CD4-positive, alpha-beta T cell treated with Interleukin-15 for 1 hour (primary cell): ENCODE data around the gene KCNJ10.
"Not testable (repeated sequence)": the region's sequence is repeated elsewhere in the genome, so short reads cannot be mapped to it uniquely, and the experiment has no call there.

Source experiments
- DNase-seq: peaks from one replicate; pipeline ENCODE4 v3.0.0-alpha.2; 2020

The KCNJ10 gene

DNA sequence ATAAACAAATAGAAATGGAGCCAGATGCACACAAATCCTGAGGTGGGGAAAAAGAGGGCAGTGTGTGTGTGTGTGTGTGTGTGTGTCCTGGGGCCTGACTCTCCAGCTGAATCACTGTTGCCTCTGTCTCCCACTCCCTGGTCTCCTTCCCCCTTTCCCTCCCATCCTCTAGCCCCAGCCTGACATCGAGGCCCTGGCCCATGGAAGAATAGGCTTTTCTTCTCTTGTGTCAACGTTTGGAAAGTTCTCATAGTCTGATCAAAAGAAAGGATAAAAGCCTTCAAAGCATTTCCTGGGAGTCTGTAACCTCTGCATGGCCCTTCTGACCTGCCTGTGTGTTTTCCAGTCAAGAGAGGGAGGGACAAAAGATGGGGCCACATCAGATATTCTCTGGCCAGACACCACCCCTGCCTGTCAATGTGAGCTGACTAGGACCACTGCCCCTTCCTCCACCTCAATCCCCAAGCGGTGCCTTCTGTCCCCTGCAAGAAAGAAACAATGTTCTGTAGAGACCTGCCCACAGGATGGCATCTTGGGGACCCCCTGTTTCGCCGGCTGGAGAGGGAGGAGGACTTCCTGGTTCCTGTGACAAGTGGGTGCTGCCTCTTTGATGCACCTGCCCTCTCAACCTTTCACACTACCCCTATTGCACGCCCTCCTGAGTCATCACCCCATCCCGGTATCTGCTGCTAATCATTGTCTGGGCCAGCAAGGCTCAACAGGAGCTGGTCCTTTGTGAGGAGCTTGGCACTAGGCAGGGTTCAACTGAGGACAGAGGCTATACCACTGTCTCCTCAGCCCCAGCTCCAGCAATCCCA lies 16.2 kb downstream of the KCNJ10 start:
- DNase-seq, result no peak

- DNase-seq, result no peak
Measured at GRCh38 chr1:160052936-160053335, 17.0 kb downstream of the KCNJ10 start.

- DNase-seq, result no peak
Measured at GRCh38 chr1:160050619-160051018, 19.3 kb downstream of the KCNJ10 start.

DNA sequence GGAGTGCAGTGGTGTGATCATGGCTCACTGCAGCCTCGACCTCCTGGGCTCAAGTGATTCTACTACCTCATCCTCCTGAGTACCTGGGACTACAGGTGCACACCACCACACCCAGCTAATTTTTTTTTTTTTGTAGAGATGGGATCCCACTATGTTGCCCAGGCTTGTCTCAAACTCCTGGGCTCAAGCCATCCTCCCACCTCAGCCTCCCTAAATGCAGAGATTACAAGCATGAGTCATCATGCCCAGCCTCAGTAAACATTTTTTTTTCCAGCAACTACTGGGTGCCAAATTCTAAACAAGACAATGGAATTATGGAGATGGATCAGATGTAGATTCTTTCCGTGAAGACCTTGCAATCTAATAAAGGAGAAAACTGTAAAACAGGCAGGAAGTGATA lies 19.8 kb downstream of the KCNJ10 start:
- not testable (repeated sequence) for DNase-seq

DNA sequence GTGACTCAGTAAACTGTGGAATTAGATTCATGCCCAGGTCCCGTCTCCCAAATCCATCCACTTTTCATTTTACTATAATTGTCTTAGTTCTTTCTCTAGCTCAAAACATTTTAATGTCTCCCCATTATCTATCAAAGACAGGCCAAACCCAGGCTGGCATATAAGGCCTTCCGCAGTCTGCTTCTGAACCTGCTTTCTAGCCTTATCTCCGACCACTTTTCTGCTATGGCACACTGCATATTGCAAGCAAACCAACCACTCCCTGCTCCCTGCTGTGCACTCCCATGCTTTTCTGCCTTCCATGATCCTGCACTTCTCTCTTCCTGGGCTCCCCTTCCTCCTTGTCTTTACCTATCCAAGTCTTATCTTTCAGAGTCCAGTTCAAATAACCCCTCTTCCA lies 20.9 kb downstream of the KCNJ10 start:
- no peak for DNase-seq

DNA sequence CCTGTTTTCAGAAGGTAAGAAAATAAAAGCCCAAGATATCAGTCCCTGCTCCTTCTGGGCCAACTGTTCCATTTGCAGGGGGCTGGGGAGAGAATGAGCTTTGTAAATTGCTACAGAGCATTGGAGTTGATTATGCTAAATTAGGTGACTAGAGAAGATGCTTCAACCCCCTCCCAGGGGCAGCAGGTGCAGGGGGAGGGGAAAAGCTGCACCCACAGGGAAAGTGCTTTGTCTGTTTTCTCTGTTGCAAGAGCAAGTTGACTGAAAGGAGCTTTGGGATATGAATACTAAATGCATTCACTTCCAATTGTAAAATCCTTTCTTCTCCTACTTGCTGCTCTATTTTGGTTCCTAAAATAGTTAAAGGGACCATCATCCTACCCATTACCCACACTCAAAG lies 21.6 kb downstream of the KCNJ10 start:
- DNase-seq, result no peak

DNA sequence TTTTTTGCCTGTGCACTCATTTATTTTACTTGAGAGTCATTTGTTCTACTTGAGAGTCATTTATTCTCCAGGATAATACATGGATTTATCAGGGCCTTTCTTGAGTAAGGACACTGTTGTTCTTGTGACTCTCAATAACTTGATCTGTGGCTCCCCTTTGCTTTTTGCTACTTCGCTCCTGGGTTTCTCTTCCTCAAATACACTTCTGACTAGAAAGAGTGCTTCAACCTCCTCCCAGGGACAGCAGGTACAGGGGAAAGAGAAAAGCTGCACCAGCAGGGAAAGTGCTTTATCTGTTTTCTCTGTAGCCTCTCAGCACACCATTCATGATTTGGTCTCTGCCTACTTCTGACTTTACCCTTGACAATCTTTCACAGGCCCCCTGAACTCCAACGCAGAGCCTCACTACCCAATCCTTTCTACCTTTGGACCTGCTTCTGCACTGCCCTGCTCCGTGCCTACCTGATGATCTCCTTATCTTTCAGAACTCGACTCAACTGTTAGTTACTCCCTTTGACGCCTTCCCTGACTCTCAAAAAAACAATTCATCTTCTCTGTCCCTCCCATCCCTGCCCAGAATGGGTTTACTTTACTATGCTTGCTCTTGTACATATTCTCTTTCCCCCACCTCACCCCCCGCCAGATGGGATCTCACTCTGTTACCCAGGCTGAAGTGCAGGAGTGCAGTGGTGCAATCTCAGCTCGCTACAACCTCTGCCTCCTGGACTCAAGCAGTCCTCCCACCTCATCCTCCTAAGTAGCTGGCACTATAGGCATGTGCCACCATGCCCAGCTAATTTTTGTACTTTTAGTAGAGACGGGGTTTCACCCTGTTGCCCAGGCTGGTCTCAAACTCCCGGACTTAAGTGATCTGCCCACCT lies 22.6 kb downstream of the KCNJ10 start:
- no peak for DNase-seq

DNA sequence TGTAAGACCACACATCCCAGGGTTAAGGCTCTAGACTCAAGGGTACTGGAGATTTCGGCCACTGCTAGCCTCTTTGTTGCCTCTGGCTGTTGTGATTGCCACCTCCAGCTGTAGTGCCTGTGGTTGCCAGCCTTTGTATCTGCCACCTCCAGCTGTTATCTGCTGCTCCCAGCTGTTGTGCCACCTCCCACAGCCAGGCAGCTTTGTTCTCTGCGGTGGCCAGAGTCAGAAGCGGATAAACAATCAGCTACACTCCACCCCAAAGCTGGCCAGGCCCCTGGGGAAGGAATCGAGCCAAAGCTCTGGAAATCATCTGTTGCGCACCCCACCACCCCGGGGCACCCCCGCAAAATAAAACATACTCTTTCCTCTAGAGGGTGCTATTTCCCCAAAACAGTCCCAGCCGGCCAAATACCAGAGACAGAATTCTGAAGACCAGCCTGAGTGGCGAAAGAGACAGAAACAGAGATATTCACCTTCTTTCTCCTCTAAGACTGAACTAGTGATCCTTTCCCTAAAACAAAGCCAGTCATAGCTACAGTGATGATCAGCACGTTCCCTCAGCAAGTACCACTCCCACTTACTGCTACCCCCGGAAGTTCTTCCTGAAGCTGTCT lies 23.4 kb downstream of the KCNJ10 start:
- DNase-seq, result peak; percentile 27

DNA sequence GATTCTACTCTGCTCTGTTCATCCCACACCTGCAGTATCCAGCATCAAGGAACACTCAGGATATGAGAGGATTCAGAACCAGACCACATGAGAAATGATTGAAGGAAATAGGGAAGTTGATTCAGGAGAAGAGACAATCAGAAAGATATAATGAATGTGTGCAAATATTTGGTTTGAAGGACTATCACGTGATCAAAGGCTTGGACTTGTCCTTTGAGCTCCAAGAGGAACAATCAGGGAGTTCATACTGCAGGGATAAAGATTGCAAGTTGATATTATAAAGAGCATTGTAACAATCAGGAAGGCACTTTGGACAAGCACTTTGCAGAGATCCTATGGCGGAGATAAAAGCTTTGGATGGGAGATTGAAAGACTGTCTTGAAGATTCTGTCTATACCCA lies 24.3 kb downstream of the KCNJ10 start:
- DNase-seq, result no peak

DNA sequence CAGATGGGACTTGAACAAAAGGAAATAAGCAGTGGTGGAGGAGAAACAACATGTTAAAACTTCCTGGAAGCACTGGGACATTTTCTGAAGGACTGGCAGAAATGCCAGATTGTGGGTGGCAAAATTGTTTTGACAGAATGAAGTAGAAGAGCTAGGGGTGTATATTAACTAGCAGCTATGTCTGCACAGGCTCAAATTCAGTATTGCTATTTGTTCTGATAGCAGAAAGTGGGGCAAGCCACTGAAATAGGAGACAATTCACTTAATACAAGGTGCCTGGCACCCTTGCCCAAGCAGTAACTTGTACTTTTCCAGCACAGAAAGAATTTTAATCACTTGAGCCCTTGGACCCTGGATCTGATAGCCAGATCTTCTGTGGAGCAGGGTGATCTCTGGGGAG lies 26.4 kb downstream of the KCNJ10 start:
- no peak for DNase-seq

DNA sequence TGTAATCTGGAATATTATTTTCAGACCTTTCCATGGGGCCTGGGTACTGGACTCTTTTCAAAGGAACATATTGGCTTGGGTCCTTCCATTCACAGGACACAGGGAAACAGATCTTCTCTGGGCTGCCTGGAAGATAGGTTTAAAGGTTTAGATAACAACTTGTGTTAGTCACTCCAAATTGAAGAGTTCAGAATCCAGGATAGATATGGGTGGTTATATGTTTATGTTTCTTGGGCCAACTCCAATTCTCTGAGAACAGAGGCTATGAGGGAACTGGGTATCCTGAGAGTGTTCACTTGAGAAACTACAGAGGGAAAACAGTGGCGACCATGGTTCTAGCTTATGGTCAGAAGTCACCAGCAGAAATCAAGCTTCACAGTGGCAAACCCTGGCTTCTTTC lies 29.5 kb downstream of the KCNJ10 start:
- DNase-seq, result no peak

DNA sequence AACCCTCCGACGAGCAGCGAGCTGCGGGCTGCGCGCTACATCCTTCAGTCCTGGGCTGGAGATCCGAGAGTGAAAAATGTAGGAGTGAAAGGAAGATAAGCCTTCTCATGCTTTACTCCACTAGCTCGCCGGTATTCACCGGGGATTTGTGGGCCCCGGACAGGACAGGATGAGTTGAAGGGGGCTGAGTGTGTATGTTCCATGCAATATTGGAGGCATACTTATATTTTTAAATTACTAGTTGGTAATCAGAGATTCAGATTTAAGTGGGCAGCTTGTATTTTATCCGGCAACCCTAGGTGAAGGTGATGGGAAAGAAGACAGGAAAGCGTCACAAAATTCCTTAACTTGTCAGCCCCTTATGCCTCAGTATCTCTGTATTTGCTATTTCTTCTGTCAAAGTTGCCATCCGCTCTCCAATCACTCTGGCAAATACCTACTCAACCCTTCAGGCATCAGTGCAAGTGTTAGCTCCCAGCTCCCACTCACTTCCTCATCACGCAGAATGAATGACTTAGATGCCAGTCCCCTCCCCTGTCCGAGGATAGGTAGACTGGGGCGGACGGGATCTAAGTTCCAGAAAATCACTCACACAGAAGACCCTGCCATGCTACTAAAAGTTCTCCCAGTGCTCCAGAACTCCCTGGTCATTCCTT lies 37.7 kb downstream of the KCNJ10 start:
- no peak for DNase-seq

- peak; percentile 93 for DNase-seq
Measured at GRCh38 chr1:160031365-160032164, 38.4 kb downstream of the KCNJ10 start, which contains the start of gene PIGM. Gene PIGM (minus strand): TSS chr1:160031990. CDS start chr1:160031739, 251 bp downstream.

DNA sequence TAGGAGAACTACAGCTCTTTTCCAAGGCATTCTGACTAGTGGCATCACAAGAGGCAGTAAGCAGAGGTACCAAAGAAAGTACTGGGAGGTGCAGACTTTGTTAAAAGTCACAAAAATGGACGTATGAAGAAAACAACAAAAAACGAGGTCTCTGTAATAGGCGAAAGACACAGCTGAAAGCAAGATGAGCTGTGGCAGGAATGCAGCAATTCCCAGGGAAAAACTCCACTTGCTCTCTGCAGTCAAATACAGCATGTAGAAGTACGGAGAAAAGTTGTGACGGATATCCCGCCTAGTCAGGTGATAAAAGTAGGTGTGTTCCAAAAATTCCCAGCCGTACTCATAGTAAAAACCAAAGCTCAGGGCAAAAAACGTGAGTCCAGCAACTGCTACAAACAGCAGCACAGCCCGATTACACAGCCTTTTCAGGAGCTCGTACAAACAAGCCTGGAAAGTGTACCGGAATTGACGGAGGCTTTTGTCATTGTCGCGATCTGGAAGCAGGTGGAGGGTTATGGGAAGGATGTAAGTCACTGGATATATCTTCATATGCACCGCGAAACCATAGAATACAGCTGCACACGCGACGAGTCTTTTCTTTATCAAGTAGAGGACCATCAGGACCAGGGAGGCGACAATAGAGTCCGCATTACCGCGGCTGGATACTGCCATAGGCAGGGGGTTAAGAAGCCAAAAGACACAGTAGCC lies 39.1 kb downstream of the KCNJ10 start:
- DNase-seq, result no peak

DNA sequence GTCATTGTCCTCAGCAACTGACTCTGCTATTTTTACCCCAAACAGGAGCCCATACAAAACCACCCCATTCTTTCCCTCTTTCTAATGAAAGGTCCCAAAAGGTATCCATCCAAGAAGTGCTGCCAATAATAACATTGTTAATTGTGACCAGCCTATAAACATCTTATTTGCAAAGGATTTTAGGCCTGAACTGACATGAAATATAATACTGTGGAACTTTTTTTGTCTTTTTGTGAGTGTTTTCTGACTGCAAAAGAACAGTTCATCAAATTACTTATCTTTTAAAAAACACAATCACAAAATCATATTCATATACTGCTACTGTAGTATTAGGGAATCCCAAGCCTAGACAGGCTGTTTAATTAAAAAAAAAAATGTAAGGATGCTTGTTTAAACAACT lies 41.5 kb downstream of the KCNJ10 start:
- no peak for DNase-seq

- DNase-seq, result no peak
Measured at GRCh38 chr1:160025314-160025713, 44.6 kb downstream of the KCNJ10 start.

- no peak for DNase-seq
Measured at GRCh38 chr1:160024195-160024905, 45.6 kb downstream of the KCNJ10 start.

DNA sequence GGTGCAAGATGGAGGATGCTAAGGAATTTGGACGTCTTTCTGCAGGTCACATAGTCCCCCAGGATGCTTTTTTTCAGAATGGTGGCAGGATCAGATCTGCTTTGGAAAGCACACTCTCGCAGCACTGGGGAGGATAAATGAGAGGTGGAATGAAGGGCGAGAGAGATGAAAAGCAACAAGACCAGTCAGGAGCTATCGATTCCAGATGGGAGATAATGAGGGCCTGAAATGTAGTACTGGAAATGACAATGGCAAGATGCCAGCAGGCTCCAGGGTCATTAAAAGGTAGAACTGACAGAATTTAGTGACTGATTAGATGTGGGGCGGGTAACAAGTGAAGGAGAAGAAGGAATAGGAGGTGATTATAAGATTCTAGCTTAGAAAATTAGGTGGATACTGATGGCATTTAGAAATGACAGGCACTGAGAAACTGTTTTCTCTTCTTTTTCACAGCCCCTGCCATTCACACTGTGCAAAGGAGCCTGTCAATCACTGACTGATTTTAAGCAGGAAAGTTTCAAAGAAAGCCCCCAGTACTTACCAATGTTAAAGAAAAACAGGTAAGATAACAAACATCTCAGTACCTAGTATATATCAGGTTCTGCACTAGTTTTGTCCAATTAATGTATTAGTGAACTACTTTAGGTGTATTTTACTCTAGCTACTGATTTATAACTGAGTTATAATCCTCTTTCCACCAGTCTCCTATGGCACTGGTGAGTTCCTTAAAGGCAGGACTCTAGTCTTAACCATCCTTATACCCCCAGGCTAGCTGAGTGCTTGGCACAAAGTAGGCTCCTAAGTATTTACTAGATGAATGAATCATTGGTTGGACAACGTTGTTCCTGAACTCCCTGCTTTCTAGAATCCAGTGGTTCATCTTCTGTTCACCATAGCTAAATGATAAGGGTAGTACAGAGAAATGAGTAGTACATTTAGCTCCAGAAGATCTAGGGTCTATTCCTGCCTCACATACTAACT lies 47.3 kb downstream of the KCNJ10 start:
- DNase-seq, result no peak

- no peak for DNase-seq
Measured at GRCh38 chr1:160021376-160022074, 48.4 kb downstream of the KCNJ10 start.
